ENCODE measurements around the gene CCDC51. TPM values are rescaled to one million over a fixed set of nuclear protein-coding genes. Genes with fewer than 3 reads are reported as not detected.

Gene CCDC51
- polyA plus RNA-seq, 1 experiment, result 14.3 TPM

DNA sequence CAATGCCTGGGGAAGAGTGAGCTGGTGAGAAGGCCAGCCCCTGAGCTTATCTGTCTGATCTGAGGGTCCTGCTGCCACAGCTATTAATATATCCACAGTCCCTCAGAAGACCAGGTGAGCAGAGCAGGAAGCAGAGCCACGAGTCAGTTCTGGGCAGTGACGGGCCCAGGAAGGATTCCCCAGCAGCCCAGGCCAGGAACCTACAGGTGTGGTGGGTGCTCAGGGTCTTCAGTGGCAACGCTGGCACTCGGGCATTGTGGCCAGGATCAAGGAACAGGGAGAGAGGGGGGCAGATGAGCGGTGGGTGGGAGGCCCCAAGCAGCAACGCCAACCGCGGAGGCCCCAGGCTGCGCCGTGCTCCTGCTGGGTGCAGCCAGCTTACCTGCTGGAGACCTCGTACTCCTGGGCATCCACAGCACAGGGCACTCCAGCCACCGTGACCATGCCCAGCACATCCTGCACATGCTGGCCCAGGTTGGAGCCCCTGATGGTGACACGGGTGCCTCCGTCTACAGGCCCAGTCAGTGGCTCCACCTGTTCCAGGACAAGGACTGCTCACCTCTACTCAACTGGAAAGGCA, 22.3 kb downstream of the CCDC51 start:
- ChIA-PET POLR2A (no interaction called here), CTCF (interaction anchor here (2.3 kb wide), 1 partner anchor 18 kb away, joined by 9 read pairs; no protein-coding TSS in a partner anchor)
- peaks cover 30% of the 10 kb centered on the region for H3K36me3 ChIP-seq (ENCODE audit: control insufficient read depth, insufficient read depth, low read length)
- TF ChIP-seq, protein P1, sequence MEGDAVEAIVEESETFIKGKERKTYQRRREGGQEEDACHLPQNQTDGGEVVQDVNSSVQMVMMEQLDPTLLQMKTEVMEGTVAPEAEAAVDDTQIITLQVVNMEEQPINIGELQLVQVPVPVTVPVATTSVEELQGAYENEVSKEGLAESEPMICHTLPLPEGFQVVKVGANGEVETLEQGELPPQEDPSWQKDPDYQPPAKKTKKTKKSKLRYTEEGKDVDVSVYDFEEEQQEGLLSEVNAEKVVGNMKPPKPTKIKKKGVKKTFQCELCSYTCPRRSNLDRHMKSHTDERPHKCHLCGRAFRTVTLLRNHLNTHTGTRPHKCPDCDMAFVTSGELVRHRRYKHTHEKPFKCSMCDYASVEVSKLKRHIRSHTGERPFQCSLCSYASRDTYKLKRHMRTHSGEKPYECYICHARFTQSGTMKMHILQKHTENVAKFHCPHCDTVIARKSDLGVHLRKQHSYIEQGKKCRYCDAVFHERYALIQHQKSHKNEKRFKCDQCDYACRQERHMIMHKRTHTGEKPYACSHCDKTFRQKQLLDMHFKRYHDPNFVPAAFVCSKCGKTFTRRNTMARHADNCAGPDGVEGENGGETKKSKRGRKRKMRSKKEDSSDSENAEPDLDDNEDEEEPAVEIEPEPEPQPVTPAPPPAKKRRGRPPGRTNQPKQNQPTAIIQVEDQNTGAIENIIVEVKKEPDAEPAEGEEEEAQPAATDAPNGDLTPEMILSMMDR (IDR thresholded peaks at IDR 0.05; ENCODE audit: insufficient read depth, low read depth, low read length), result no peak
- no peak overlapping the region for H3K4me3 ChIP-seq (ENCODE audit: low read depth, low read length)
- DNase-seq (ENCODE audit: low read depth), result no peak
- H3K27me3 ChIP-seq (ENCODE audit: control insufficient read depth, insufficient read depth, low read length), result no peaks in the 10 kb centered on the region

DNA sequence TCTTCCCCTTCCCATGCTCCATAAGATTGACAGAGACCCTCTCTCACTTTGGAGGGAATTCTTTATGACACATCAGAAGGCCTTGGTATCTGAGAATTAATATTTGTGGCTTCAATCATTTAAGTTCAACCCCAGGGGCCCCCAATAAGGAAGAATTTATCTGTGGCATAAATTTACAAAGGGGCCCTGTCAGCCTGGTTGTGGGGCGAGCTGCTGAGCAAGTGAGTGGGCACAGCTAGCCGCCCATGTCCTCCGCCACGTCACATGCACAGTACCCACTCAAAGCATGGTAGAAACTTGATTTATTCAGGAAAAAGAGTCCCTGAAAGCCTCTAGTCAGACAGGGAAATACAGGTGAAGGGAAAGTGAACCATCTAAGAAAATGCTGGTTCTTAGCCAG, 23.4 kb downstream of the CCDC51 start:
- POLR2A ChIA-PET, result no interaction called here

DNA sequence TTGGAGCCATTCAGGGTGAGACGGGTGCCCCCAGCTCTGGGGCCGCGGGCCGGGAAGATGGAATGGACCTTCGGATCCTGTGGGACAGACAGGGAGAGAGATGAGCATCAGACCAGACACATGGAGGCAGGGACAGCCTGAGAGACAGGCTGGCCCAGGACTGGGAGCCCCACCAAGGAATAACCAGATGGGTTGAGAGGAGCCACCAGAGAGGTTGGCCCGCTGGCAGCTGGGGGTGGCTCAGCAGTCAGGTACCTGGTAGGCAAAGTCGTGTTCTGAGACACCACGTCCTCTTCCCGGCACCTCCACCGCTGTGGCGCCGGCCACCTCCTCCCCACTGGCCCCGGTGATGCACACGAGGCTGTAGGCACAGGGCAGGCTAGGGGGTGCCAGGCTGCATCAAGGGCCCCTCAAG, 23.8 kb downstream of the CCDC51 start:
- H3K27me3 ChIP-seq (ENCODE audit: control insufficient read depth, insufficient read depth, low read length), result no peaks in the 10 kb centered on the region
- ChIA-PET POLR2A (no interaction called here), CTCF (interaction anchor here (0.9 to 2.8 kb wide), 4 partner anchors 15 to 182 kb away, joined by 3 to 12 read pairs (median 10); no protein-coding TSS in a partner anchor)
- no peak for DNase-seq (ENCODE audit: low read depth)
- TF ChIP-seq, protein P1 (IDR thresholded peaks at IDR 0.05; ENCODE audit: insufficient read depth, low read depth, low read length), result no peak
- H3K36me3 ChIP-seq (ENCODE audit: control insufficient read depth, insufficient read depth, low read length), result peaks cover 37% of the 10 kb centered on the region
- H3K4me3 ChIP-seq (ENCODE audit: low read depth, low read length), result no peak overlapping the region

More for the DNA sequence above, 23.4 kb downstream of the CCDC51 start:
- DNase-seq (ENCODE audit: low read depth), result no peak
- Histone ChIP-seq H3K27me3 (ENCODE audit: control insufficient read depth, insufficient read depth, low read length) (no peaks in the 10 kb centered on the region), H3K36me3 (ENCODE audit: control insufficient read depth, insufficient read depth, low read length) (peaks cover 38% of the 10 kb centered on the region), H3K4me3 (ENCODE audit: low read depth, low read length) (no peak overlapping the region)
- CTCF ChIA-PET, result interaction anchor here (0.9 to 2.4 kb wide), 3 partner anchors 15 to 183 kb away, joined by 3 to 10 read pairs (median 9); no protein-coding TSS in a partner anchor
- TF ChIP-seq, protein P1 (IDR thresholded peaks at IDR 0.05; ENCODE audit: insufficient read depth, low read depth, low read length), result no peak

DNA sequence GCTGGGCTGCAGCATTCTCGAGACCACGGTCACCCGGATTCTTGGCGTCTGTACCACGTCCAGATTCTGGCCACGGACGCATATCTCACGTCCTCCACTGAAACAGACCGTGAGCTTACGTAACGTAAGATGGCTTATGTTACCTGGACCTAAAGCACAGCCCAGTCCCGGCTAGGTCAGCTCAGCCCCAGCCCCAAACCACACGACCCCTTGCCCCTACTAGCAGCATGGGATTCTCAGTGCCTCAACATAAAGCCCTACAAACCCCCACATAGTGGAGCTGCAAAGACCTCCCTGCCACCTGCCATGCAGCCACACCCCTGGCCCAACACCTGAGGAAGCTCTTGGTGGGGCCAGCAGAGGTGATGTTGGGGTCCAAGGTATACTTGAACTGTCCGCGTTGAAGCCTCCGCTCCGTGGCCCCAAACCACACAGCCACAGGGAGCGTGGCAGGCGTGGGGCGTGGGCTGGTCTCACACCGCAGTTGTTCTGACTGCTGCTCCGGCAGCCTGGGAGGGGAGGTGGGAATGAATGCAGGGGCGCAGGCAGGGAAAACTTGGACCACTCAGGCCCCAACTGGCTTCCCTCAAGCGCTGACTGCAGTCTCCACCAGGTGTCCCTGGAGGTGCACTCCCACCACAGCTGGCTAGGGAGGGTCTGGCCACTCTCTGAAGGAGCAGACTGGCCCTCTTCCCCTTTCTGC, 24.5 kb downstream of the CCDC51 start:
- POLR2A ChIA-PET, result no interaction called here
- no peak overlapping the region for H3K4me3 ChIP-seq (ENCODE audit: low read depth, low read length)
- no peaks in the 10 kb centered on the region for H3K27me3 ChIP-seq (ENCODE audit: control insufficient read depth, insufficient read depth, low read length)
- no peak for DNase-seq (ENCODE audit: low read depth)
- TF ChIP-seq, protein P1 (IDR thresholded peaks at IDR 0.05; ENCODE audit: insufficient read depth, low read depth, low read length), result no peak
- peaks cover 38% of the 10 kb centered on the region for H3K36me3 ChIP-seq (ENCODE audit: control insufficient read depth, insufficient read depth, low read length)
- CTCF ChIA-PET, result interaction anchor here (0.9 to 2.8 kb wide), 3 partner anchors 14 to 182 kb away, joined by 3 to 12 read pairs (median 10); no protein-coding TSS in a partner anchor

All from BJ (cell line).